GM12878 (cell line): ENCODE results near the gene MBD6. TPM values are rescaled to one million over a fixed set of nuclear protein-coding genes. Genes with fewer than 3 reads are reported as not detected.

Source experiments
- ATAC-seq: fragments of 200-7000 bp; cut with Tn5 transposase; 3 replicates; pipeline ENCODE4 v1.9.1; 2020; ENCODE audit warnings: mild to moderate bottlenecking, moderate library complexity
- BruUV-seq: library from RNA; stranded (reverse); fragments of 400-500 nt; replicated peaks from 2 replicates; lab custom pipeline; 2021; lab: Mats Ljungman, UMichigan
- CTCF ChIA-PET: fragments of 300-600 bp; sonication (Branson Sonifier 250); formaldehyde crosslinking; extraction: SDS; loops from one replicate; lab custom pipeline; 2021; ENCODE audit warnings: inconsistent platforms; lab: Yijun Ruan, JAX
- POLR2A ChIA-PET: fragments of 350-600 bp; formaldehyde crosslinking; extraction: SDS; loops from one replicate; lab custom pipeline; 2021; ENCODE audit warnings: inconsistent platforms; lab: Charles Lee
- RAD21 ChIA-PET: fragments of 300-600 bp; sonication (Branson Sonifier 250); formaldehyde crosslinking; loops from one replicate; lab custom pipeline; 2023; ENCODE audit warnings: antibody characterized with exemption; ENCODE audit not compliant: unreplicated experiment; lab: Charles Lee
- SMC1A ChIA-PET: fragments of 300-600 bp; sonication (Branson Sonifier 250); formaldehyde crosslinking; loops from one replicate; lab custom pipeline; 2023; ENCODE audit not compliant: unreplicated experiment, uncharacterized antibody; lab: Charles Lee
- DNase-seq: peaks from one replicate; pipeline ENCODE4 v3.0.0-alpha.2; 2011; ENCODE audit warnings: low read depth, low spot score
- FAIRE-seq: peaks from 3 replicates; lab custom pipeline; 2011; peaks lifted over from hg19 to GRCh38; lab: Jason Lieb, UNC
- H2AFZ ChIP-seq: 2 replicates; pipeline ENCODE4 v1.6.0; 2011; ENCODE audit warnings: low read depth, low read length, control low read depth; ENCODE audit not compliant: control insufficient read depth
- H3K27ac ChIP-seq: 2 replicates; pipeline ENCODE4 v1.5.1; 2011; ENCODE audit warnings: control low read depth; ENCODE audit not compliant: control insufficient read depth, insufficient read depth
- H3K27me3 ChIP-seq, 2 experiments: replicated peaks in 1 of 2; 2 replicates each; pipeline versions ENCODE4 v1.6.0 to v1.6.1; 2011; ENCODE audit warnings: low read length in 1 of 2; ENCODE audit not compliant: control insufficient read depth in 2 of 2, insufficient read depth in 2 of 2
- H3K36me3 ChIP-seq, 2 experiments: 2 replicates each; pipeline ENCODE4 v1.5.1; 2011; ENCODE audit warnings: low read length in 1 of 2; ENCODE audit not compliant: control insufficient read depth in 2 of 2, insufficient read depth in 2 of 2
- H3K4me1 ChIP-seq: 2 replicates; pipeline ENCODE4 v1.6.1; 2011; ENCODE audit warnings: mild to moderate bottlenecking, low read length, moderate library complexity, mixed read lengths; ENCODE audit not compliant: control insufficient read depth, insufficient read depth
- H3K4me2 ChIP-seq: 2 replicates; pipeline ENCODE4 v1.6.0; 2011; ENCODE audit warnings: control low read depth; ENCODE audit not compliant: control insufficient read depth, insufficient read depth
- H3K4me3 ChIP-seq: fragments of 200-600 bp; sonication (generic); 2 replicates; pipeline ENCODE4 v1.5.1; 2016
- H3K79me2 ChIP-seq: 2 replicates; pipeline ENCODE4 v1.6.0; 2011; ENCODE audit warnings: low read length; ENCODE audit not compliant: control insufficient read depth, insufficient read depth
- H3K9ac ChIP-seq: 2 replicates; pipeline ENCODE4 v1.8.0; 2011; ENCODE audit warnings: low read length, control low read depth, mixed read lengths; ENCODE audit not compliant: control insufficient read depth, insufficient read depth
- H3K9me3 ChIP-seq: replicated peaks from 3 replicates; pipeline ENCODE4 v1.5.1; 2011; ENCODE audit warnings: mild to moderate bottlenecking, low read length; ENCODE audit not compliant: control insufficient read depth, insufficient read depth
- H4K20me1 ChIP-seq: 2 replicates; pipeline ENCODE4 v1.6.0; 2011; ENCODE audit not compliant: control insufficient read depth, insufficient read depth
- ATF3 ChIP-seq: IDR thresholded peaks from 2 replicates; pipeline ENCODE4 v1.6.1; 2011; ENCODE audit warnings: low read depth, mild to moderate bottlenecking, low read length, moderate library complexity, borderline replicate concordance; ENCODE audit errors: extremely low read depth
- BRCA1 ChIP-seq: IDR thresholded peaks from 2 replicates; pipeline ENCODE4 v1.6.1; 2011; ENCODE audit warnings: low read depth, low read length, improper control_type of control experiment
- CREM ChIP-seq: IDR thresholded peaks from 2 replicates; pipeline ENCODE4 v1.6.1; 2014; ENCODE audit warnings: antibody characterized with exemption, low read depth
- EP300 ChIP-seq, 2 experiments: fragments of 150-350 bp in 1 of 2; IDR thresholded peaks; 2 replicates each; pipeline ENCODE4 v1.6.1; 2011 to 2012; ENCODE audit warnings: low read depth in 2 of 2, low read length in 2 of 2, borderline replicate concordance in 1 of 2, improper control_type of control experiment in 1 of 2, inconsistent platforms in 1 of 2; ENCODE audit not compliant: control insufficient read depth in 1 of 2
- WRNIP1 ChIP-seq: IDR thresholded peaks from 2 replicates; pipeline ENCODE4 v1.6.1; 2011; ENCODE audit warnings: low read depth, low read length, improper control_type of control experiment, borderline replicate concordance
- ZBTB11 ChIP-seq: fragments of 450-650 bp; formaldehyde crosslinking; IDR thresholded peaks from 2 replicates; pipeline ENCODE4 v1.5.0; 2022; ENCODE audit warnings: mild to moderate bottlenecking, missing genetic modification characterization
- ZBTB33 ChIP-seq: fragments of 450-650 bp; IDR thresholded peaks from 2 replicates; pipeline ENCODE4 v1.6.1; 2017; ENCODE audit warnings: mild to moderate bottlenecking
- ZNF687 ChIP-seq: fragments of 450-650 bp; IDR thresholded peaks from 2 replicates; pipeline ENCODE4 v1.6.1; 2017; ENCODE audit warnings: mild to moderate bottlenecking, moderate library complexity
- WGBS: methylation state at CpG from one replicate; pipeline ENCODE4 v1.1.6; 2016; ENCODE audit warnings: low lambda C conversion rate; ENCODE audit not compliant: insufficient replicate concordance, insufficient coverage; ENCODE audit errors: missing lambda C conversion rate; 5-methylcytosine and 5-hydroxymethylcytosine counted together
- in situ Hi-C: fragments of 300-500 bp; cut with MboI; formaldehyde crosslinking; loops from 9 replicates; pipeline ENCODE4 v1.14.3; 2018; ENCODE audit warnings: mixed read lengths
- intact Hi-C: fragments of 100-400 bp; cut with micrococcal nuclease; formaldehyde crosslinking; loops from one replicate; pipeline ENCODE4 v1.14.2; 2022; ENCODE audit not compliant: unreplicated experiment
- polyA plus RNA-seq, 11 experiments: library from polyadenylated mRNA; depleted of rRNA in 4 of 11; unstranded in 6 of 11; stranded (reverse) in 5 of 11; fragments of >200 nt; fragmentation: Nextera tagmentation in 4 of 11; fragmentation: Illumina TruSeq in 1 of 11; extraction: Ambion mirVana in 4 of 11; extraction: Trizol in 1 of 11; gene quantifications; 1 replicate in 1 of 11; 2 replicates in 10 of 11; pipeline versions ENCODE4 v1.2.1 to v1.2.3, GENCODE V29; 2011 to 2016; ENCODE audit warnings: inconsistent platforms in 2 of 11, missing spikeins in 2 of 11, low read depth in 1 of 11
- total RNA-seq, 4 experiments: library from RNA; depleted of rRNA in 3 of 4; stranded (reverse); fragments of >200 nt in 3 of 4; fragmentation: Illumina TruSeq in 1 of 4; extraction: Trizol in 1 of 4; gene quantifications; 2 replicates each; pipeline versions ENCODE4 v1.2.1 to v1.2.3, GENCODE V29; 2013 to 2021

The MBD6 gene
- total and polyA plus RNA-seq, 10 of the 15 experiments (the other 5 are each of a cell fraction or from before 2014, with no cell fraction given), result 1.5 to 52.7 (median 6.8) TPM

- no peak for TF ChIP-seq ZBTB11 (CRISPR knock-in tag)
- TF ChIP-seq EP300 (IDR thresholded peaks at IDR 0.05; ENCODE audit: borderline replicate concordance in 1 of 2, control insufficient read depth in 1 of 2, low read depth in 2 of 2, low read length in 2 of 2), result no peak
- no peak for TF ChIP-seq ZBTB33
Observed at GRCh38 chr12:57554453-57554852, 31.8 kb downstream of the MBD6 start (continued).

- ChIA-PET CTCF (interaction anchor here (1.7 kb wide), 1 partner anchor 100 kb away, joined by 4 read pairs; the partner anchor contains the start of gene INHBE), SMC1A (no interaction called here), POLR2A (no interaction called here), RAD21 (no interaction called here)
- WGBS, result 47% methylated on average over 1 of the region's 1 CpG
- intact Hi-C loops, result no loop called here
- Histone ChIP-seq H3K9me3 (no peaks in the 10 kb centered on the region), H3K79me2 (no peaks in the 10 kb centered on the region), H4K20me1 (no peaks in the 10 kb centered on the region), H3K27me3 (peaks cover 0 to 3% of the 10 kb centered on the region in 2 experiments; a peak in 1 of 4 replicates), H3K36me3 (no peaks in the 10 kb centered on the region), H3K4me2 (no peak overlapping the region), H3K27ac (no peak overlapping the region), H2AFZ (no peak overlapping the region), H3K4me3 (no peak overlapping the region), H3K4me1 (no peaks in the 10 kb centered on the region), H3K9ac (no peak overlapping the region)
- ATAC-seq (no peak), DNase-seq (no peak), FAIRE-seq (no peak)
- in situ Hi-C loops, result no loop called here
- no TSS peak for BruUV-seq
- no peak for TF ChIP-seq ATF3
- TF ChIP-seq ZNF687, result no peak
- TF ChIP-seq BRCA1, result no peak
- no peak for TF ChIP-seq CREM
- TF ChIP-seq WRNIP1, result no peak
Observed at GRCh38 chr12:57554897-57555296, 32.3 kb downstream of the MBD6 start.
